GM12878 (cell line): ENCODE measurements around the gene PBLD. TPM values are rescaled to one million over a fixed set of nuclear protein-coding genes. Genes with fewer than 3 reads are reported as not detected.

Experiments used
- ATAC-seq: fragments of 200-7000 bp; cut with Tn5 transposase; 3 replicates; pipeline ENCODE4 v1.9.1; 2020; ENCODE audit warnings: mild to moderate bottlenecking, moderate library complexity
- BruUV-seq: library from RNA; stranded (reverse); fragments of 400-500 nt; replicated peaks from 2 replicates; lab custom pipeline; 2021; lab: Mats Ljungman, UMichigan
- CTCF ChIA-PET: fragments of 300-600 bp; sonication (Branson Sonifier 250); formaldehyde crosslinking; extraction: SDS; loops from one replicate; lab custom pipeline; 2021; ENCODE audit warnings: inconsistent platforms; lab: Yijun Ruan, JAX
- POLR2A ChIA-PET: fragments of 350-600 bp; formaldehyde crosslinking; extraction: SDS; loops from one replicate; lab custom pipeline; 2021; ENCODE audit warnings: inconsistent platforms; lab: Charles Lee
- RAD21 ChIA-PET: fragments of 300-600 bp; sonication (Branson Sonifier 250); formaldehyde crosslinking; loops from one replicate; lab custom pipeline; 2023; ENCODE audit warnings: antibody characterized with exemption; ENCODE audit not compliant: unreplicated experiment; lab: Charles Lee
- SMC1A ChIA-PET: fragments of 300-600 bp; sonication (Branson Sonifier 250); formaldehyde crosslinking; loops from one replicate; lab custom pipeline; 2023; ENCODE audit not compliant: unreplicated experiment, uncharacterized antibody; lab: Charles Lee
- DNase-seq: peaks from one replicate; pipeline ENCODE4 v3.0.0-alpha.2; 2011; ENCODE audit warnings: low read depth, low spot score
- FAIRE-seq: peaks from 3 replicates; lab custom pipeline; 2011; peaks lifted over from hg19 to GRCh38; lab: Jason Lieb, UNC
- H2AFZ ChIP-seq: 2 replicates; pipeline ENCODE4 v1.6.0; 2011; ENCODE audit warnings: low read depth, low read length, control low read depth; ENCODE audit not compliant: control insufficient read depth
- H3K27ac ChIP-seq: 2 replicates; pipeline ENCODE4 v1.5.1; 2011; ENCODE audit warnings: control low read depth; ENCODE audit not compliant: control insufficient read depth, insufficient read depth
- H3K27me3 ChIP-seq, 2 experiments: replicated peaks in 1 of 2; 2 replicates each; pipeline versions ENCODE4 v1.6.0 to v1.6.1; 2011; ENCODE audit warnings: low read length in 1 of 2; ENCODE audit not compliant: control insufficient read depth in 2 of 2, insufficient read depth in 2 of 2
- H3K36me3 ChIP-seq, 2 experiments: 2 replicates each; pipeline ENCODE4 v1.5.1; 2011; ENCODE audit warnings: low read length in 1 of 2; ENCODE audit not compliant: control insufficient read depth in 2 of 2, insufficient read depth in 2 of 2
- H3K4me1 ChIP-seq: 2 replicates; pipeline ENCODE4 v1.6.1; 2011; ENCODE audit warnings: mild to moderate bottlenecking, low read length, moderate library complexity, mixed read lengths; ENCODE audit not compliant: control insufficient read depth, insufficient read depth
- H3K4me2 ChIP-seq: 2 replicates; pipeline ENCODE4 v1.6.0; 2011; ENCODE audit warnings: control low read depth; ENCODE audit not compliant: control insufficient read depth, insufficient read depth
- H3K4me3 ChIP-seq: fragments of 200-600 bp; sonication (generic); 2 replicates; pipeline ENCODE4 v1.5.1; 2016
- H3K79me2 ChIP-seq: 2 replicates; pipeline ENCODE4 v1.6.0; 2011; ENCODE audit warnings: low read length; ENCODE audit not compliant: control insufficient read depth, insufficient read depth
- H3K9ac ChIP-seq: 2 replicates; pipeline ENCODE4 v1.8.0; 2011; ENCODE audit warnings: low read length, control low read depth, mixed read lengths; ENCODE audit not compliant: control insufficient read depth, insufficient read depth
- H3K9me3 ChIP-seq: replicated peaks from 3 replicates; pipeline ENCODE4 v1.5.1; 2011; ENCODE audit warnings: mild to moderate bottlenecking, low read length; ENCODE audit not compliant: control insufficient read depth, insufficient read depth
- H4K20me1 ChIP-seq: 2 replicates; pipeline ENCODE4 v1.6.0; 2011; ENCODE audit not compliant: control insufficient read depth, insufficient read depth
- ATF3 ChIP-seq: IDR thresholded peaks from 2 replicates; pipeline ENCODE4 v1.6.1; 2011; ENCODE audit warnings: low read depth, mild to moderate bottlenecking, low read length, moderate library complexity, borderline replicate concordance; ENCODE audit errors: extremely low read depth
- BACH1 ChIP-seq: fragments of 450-650 bp; IDR thresholded peaks from 2 replicates; pipeline ENCODE4 v1.6.1; 2017; ENCODE audit warnings: mild to moderate bottlenecking, borderline replicate concordance
- BHLHE40 ChIP-seq, 2 experiments: fragments of 450-650 bp in 1 of 2; IDR thresholded peaks; 2 replicates each; pipeline ENCODE4 v1.6.1; 2011 to 2017; ENCODE audit warnings: low read depth in 2 of 2, borderline replicate concordance in 1 of 2, improper control_type of control experiment in 1 of 2, low read length in 1 of 2, mild to moderate bottlenecking in 1 of 2
- BRCA1 ChIP-seq: IDR thresholded peaks from 2 replicates; pipeline ENCODE4 v1.6.1; 2011; ENCODE audit warnings: low read depth, low read length, improper control_type of control experiment
- DPF2 ChIP-seq: fragments of 450-650 bp; IDR thresholded peaks from 2 replicates; pipeline ENCODE4 v1.6.1; 2017; ENCODE audit warnings: mild to moderate bottlenecking
- EP300 ChIP-seq, 2 experiments: fragments of 150-350 bp in 1 of 2; IDR thresholded peaks; 2 replicates each; pipeline ENCODE4 v1.6.1; 2011 to 2012; ENCODE audit warnings: low read depth in 2 of 2, low read length in 2 of 2, borderline replicate concordance in 1 of 2, improper control_type of control experiment in 1 of 2, inconsistent platforms in 1 of 2; ENCODE audit not compliant: control insufficient read depth in 1 of 2
- HCFC1 ChIP-seq: fragments of 150-350 bp; IDR thresholded peaks from 2 replicates; pipeline ENCODE4 v1.6.1; 2014; ENCODE audit warnings: low read length
- NR2C1 ChIP-seq: fragments of 450-650 bp; IDR thresholded peaks from 2 replicates; pipeline ENCODE4 v1.6.1; 2017; ENCODE audit warnings: antibody characterized with exemption, mild to moderate bottlenecking, moderate library complexity
- SPI1 ChIP-seq: IDR thresholded peaks from 2 replicates; pipeline ENCODE4 v1.6.1; 2011; ENCODE audit warnings: low read depth, mild to moderate bottlenecking, low read length, moderate library complexity, borderline replicate concordance; ENCODE audit not compliant: insufficient read depth
- SREBF1 ChIP-seq: IDR thresholded peaks from 2 replicates; pipeline ENCODE4 v1.6.1; 2012; ENCODE audit warnings: mild to moderate bottlenecking, low read length
- SUZ12 ChIP-seq: fragments of 200-600 bp; sonication (generic); IDR thresholded peaks from one replicate; pipeline ENCODE4 v1.6.1; 2018; ENCODE audit warnings: antibody characterized with exemption, mild to moderate bottlenecking; ENCODE audit not compliant: unreplicated experiment
- WRNIP1 ChIP-seq: IDR thresholded peaks from 2 replicates; pipeline ENCODE4 v1.6.1; 2011; ENCODE audit warnings: low read depth, low read length, improper control_type of control experiment, borderline replicate concordance
- ZBTB40 ChIP-seq: fragments of 450-650 bp; IDR thresholded peaks from 2 replicates; pipeline ENCODE4 v1.6.1; 2016; ENCODE audit warnings: mild to moderate bottlenecking, moderate library complexity, borderline replicate concordance
- WGBS: methylation state at CpG from one replicate; pipeline ENCODE4 v1.1.6; 2016; ENCODE audit warnings: low lambda C conversion rate; ENCODE audit not compliant: insufficient replicate concordance, insufficient coverage; ENCODE audit errors: missing lambda C conversion rate; 5-methylcytosine and 5-hydroxymethylcytosine counted together
- in situ Hi-C: fragments of 300-500 bp; cut with MboI; formaldehyde crosslinking; loops from 9 replicates; pipeline ENCODE4 v1.14.3; 2018; ENCODE audit warnings: mixed read lengths
- intact Hi-C: fragments of 100-400 bp; cut with micrococcal nuclease; formaldehyde crosslinking; loops from one replicate; pipeline ENCODE4 v1.14.2; 2022; ENCODE audit not compliant: unreplicated experiment
- polyA plus RNA-seq, 11 experiments: library from polyadenylated mRNA; depleted of rRNA in 4 of 11; unstranded in 6 of 11; stranded (reverse) in 5 of 11; fragments of >200 nt; fragmentation: Nextera tagmentation in 4 of 11; fragmentation: Illumina TruSeq in 1 of 11; extraction: Ambion mirVana in 4 of 11; extraction: Trizol in 1 of 11; gene quantifications; 1 replicate in 1 of 11; 2 replicates in 10 of 11; pipeline versions ENCODE4 v1.2.1 to v1.2.3, GENCODE V29; 2011 to 2016; ENCODE audit warnings: inconsistent platforms in 2 of 11, missing spikeins in 2 of 11, low read depth in 1 of 11
- total RNA-seq, 4 experiments: library from RNA; depleted of rRNA in 3 of 4; stranded (reverse); fragments of >200 nt in 3 of 4; fragmentation: Illumina TruSeq in 1 of 4; extraction: Trizol in 1 of 4; gene quantifications; 2 replicates each; pipeline versions ENCODE4 v1.2.1 to v1.2.3, GENCODE V29; 2013 to 2021

Gene PBLD
- total and polyA plus RNA-seq, 10 of the 15 experiments (the other 5 are each of a cell fraction or from before 2014, with no cell fraction given): 0.68 to 2.8 (median 1.7) TPM

GRCh38 chr10:68331455-68332258, 1.1 kb downstream of the PBLD start, which contains the start of gene HNRNPH3 (continued):
- TF ChIP-seq ATF3: no peak
- peak; percentile 11 for TF ChIP-seq BACH1
- TF ChIP-seq SUZ12: no peak
- no peak for TF ChIP-seq SPI1
- peak; percentile 58 to 79; a peak in 3 of 4 replicates for TF ChIP-seq BHLHE40 (IDR thresholded peaks at IDR 0.05; ENCODE audit: borderline replicate concordance in 1 of 2, low read depth in 2 of 2, low read length in 1 of 2)
- TF ChIP-seq SREBF1: no peak
- TF ChIP-seq HCFC1: peak; percentile 66

GRCh38 chr10:68330852-68331454, 1.8 kb downstream of the PBLD start:
- Histone ChIP-seq H3K9ac (peak overlapping the region; percentile 100), H2AFZ (peak overlapping the region; percentile 77), H3K27ac (peak overlapping the region; percentile 99), H3K4me3 (peak overlapping the region; percentile 78), H3K9me3 (no peaks in the 10 kb centered on the region), H3K27me3 (no peaks in the 10 kb centered on the region), H3K36me3 (no peaks in the 10 kb centered on the region), H3K4me1 (no peaks in the 10 kb centered on the region; the same call in 1 of the 2 replicates), H3K79me2 (peaks cover 47% of the 10 kb centered on the region), H4K20me1 (no peaks in the 10 kb centered on the region; the same call in 1 of the 2 replicates), H3K4me2 (peak overlapping the region; percentile 56)
- POLR2A ChIA-PET: interaction anchor here (0.7 to 5.7 kb wide), 6 partner anchors 9 to 482 kb away, joined by 3 to 37 read pairs (median 4); no protein-coding TSS in a partner anchor
- 33% methylated on average over 29 of the region's 29 CpGs for WGBS
- RAD21 ChIA-PET: interaction anchor here (1.2 to 1.9 kb wide), 3 partner anchors 16 to 118 kb away, joined by 3 to 9 read pairs (median 3); no protein-coding TSS in a partner anchor
- CTCF ChIA-PET: interaction anchor here (0.6 to 3.6 kb wide), 5 partner anchors 30 to 482 kb away, joined by 3 to 23 read pairs (median 3); no protein-coding TSS in a partner anchor
- no TSS peak for BruUV-seq
- intact Hi-C loops: loop anchor here (5.0 to 10.0 kb wide), 2 partner anchors 449 to 574 kb away; partner anchors contain the start of genes DDX50 and SIRT1
- FAIRE-seq (no peak), ATAC-seq (no peak), DNase-seq (no peak)
- in situ Hi-C loops: loop anchor here (5.0 kb wide), 1 partner anchor 444 kb away; no protein-coding TSS in a partner anchor
- SMC1A ChIA-PET: interaction anchor here (0.6 to 2.7 kb wide), 4 partner anchors 9 to 49 kb away, joined by 3 to 11 read pairs (median 6); no protein-coding TSS in a partner anchor
- TF ChIP-seq ZBTB40: peak; percentile 40; the same call in 1 of the 2 replicates
- TF ChIP-seq BRCA1: no peak
- TF ChIP-seq DPF2: no peak
- no peak for TF ChIP-seq WRNIP1
- no peak for TF ChIP-seq EP300 (IDR thresholded peaks at IDR 0.05; ENCODE audit: borderline replicate concordance in 1 of 2, control insufficient read depth in 1 of 2, low read depth in 2 of 2, low read length in 2 of 2)
- TF ChIP-seq NR2C1: no peak
